ENCODE measurements around the gene SASS6.

Gene SASS6

GRCh38 chr1:100132566-100133477 lies at the start of gene SASS6, which contains the start of gene TRMT13:
Gene SASS6 (minus strand): TSS chr1:100132930. CDS start chr1:100132814, 116 bp downstream.
Gene TRMT13 (plus strand): TSS chr1:100133163. CDS start chr1:100133169, 6 bp downstream.
- peak; percentile 88 to 94 (median 92) for DNase-seq

GRCh38 chr1:100178091-100178490 lies 45.4 kb upstream of the SASS6 start, which contains the start of gene LRRC39:
Gene LRRC39 (minus strand): TSS chr1:100178256. CDS start chr1:100168516, 9,740 bp downstream.
- no peak for DNase-seq

- no peak for DNase-seq
Observed at GRCh38 chr1:100177295-100178041, 44.7 kb upstream of the SASS6 start.

DNA sequence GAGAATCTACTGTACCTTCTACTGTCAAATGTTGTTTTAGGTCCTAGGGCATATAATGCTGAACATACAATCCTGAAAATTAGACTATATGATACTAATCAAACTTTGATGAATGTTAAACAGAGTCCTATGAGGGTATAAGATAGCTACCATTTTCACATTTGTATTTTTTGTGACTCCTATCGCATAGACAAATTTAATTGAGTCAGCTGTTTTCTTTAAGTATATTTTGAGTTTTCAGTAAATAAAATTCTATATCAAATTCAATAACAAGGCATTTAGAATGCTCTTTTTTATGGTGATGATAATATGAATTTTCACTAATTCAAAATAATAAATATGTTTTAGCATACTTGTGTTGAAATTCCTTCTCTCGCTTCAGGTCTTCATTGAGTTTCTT lies 35.3 kb upstream of the SASS6 start:
- DNase-seq: no peak

DNA sequence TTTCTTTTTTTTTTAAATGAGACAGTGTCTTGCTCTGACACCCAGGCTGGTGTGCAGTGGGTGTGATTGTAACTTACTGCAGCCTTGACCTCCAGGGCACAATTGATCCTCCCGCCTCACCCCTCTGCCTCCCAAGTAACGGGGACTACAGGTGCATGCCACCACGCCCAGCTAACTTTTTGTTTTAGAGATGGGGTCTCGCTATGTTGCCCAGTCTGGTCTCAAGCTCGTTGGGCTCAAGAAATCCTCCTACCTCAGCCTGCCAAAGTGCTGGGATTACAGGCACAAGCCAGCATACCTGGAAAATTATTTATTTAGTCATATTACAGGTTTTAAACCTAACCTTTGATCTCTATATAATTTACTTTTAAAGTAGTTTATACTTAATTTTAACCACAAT lies 32.0 kb upstream of the SASS6 start:
- no peak for DNase-seq

- no peak for DNase-seq
Observed at GRCh38 chr1:100164216-100164615, 31.5 kb upstream of the SASS6 start.

DNA sequence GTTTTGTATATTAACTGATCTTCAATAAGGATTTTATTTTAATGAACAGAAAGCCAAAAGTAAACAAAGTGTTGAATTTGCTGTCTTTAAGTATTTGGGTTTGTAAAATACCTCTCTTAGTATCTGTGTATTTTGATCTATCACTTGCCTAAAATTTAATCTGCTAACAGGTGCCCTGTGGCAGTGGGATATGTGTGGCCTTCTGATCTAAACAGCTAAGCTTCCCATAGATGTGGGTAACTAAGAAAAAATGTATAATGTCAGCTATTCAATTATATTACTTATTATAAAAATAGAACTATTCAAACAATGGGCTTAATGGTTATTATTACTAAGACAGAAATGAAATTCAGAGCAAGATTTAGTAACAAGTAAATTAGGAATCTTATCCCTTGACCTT lies 30.2 kb upstream of the SASS6 start:
- no peak for DNase-seq

DNA sequence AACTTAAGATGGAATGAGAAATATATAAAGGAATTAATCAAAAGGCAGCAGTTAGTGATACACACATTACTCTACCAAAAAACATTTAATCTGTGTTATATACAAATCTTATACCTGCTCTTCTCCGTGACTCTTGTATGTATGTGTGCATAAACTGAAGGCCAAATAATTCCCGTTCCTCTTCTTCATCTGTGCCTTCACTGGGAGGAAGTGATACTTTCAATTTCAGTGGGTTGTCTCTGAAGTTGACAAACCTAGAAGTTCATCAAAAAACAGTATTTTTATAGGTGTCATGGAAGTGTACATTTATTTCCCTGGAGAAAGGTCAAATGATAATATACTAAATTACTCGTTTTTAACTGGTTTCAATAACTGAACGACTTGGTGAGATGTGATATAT lies 19.5 kb upstream of the SASS6 start:
- no peak for DNase-seq

DNA sequence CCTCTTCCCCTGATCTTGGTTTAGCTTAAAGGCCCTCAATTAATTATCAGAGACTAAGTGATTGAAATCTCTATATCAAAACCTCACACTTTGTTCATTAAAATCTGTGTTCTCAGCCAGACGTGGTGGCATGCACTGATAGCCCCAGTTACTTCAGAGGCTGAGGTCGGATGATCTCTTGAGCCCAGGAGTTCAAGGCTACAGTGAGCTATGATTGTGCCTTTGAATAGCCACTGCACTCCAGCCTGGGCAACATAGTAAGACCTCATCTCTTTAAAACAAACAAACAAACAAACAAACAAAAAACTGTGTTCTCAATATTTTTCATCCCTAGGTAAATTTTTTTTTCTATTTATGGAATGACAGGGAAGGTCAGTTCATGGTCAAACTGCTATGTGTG lies 18.9 kb upstream of the SASS6 start:
- no peak for DNase-seq

DNA sequence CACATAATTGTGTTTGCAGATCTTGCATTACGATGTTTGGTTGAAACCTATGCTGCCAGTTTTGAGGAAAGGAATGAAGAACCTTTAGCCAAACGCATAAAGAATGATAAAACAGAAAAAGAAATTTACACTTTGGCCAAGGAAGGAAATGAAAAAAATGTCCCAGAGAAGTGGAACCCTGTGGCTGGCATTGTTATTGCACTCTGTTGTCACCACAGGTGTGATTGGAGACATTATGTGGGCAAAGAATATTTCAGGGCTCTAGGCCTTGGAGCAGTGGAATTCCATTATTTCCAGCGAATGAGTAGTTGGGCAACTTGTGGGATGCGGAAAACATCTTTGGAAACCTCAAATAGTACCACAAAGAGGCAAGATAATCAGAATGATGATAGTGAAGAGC lies 15.1 kb upstream of the SASS6 start:
- no peak for DNase-seq

DNA sequence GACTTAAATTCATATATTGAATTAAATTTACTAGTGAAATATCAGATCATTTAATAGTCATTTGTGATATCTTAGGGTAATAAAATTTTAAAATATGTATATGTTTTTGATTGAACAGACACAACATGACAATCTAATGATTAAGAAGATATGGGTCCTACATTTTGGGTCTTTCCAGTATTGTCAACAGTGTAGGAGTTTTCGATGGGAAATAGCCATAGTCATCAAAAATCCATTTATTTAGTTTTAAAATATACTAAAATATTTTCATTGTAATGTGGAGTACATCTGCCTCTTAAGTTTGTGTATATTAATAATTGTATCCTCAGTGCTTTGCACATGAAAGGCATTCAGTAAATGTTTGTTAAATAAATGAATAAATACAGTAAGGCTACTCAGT lies 14.2 kb upstream of the SASS6 start:
- no peak for DNase-seq

DNA sequence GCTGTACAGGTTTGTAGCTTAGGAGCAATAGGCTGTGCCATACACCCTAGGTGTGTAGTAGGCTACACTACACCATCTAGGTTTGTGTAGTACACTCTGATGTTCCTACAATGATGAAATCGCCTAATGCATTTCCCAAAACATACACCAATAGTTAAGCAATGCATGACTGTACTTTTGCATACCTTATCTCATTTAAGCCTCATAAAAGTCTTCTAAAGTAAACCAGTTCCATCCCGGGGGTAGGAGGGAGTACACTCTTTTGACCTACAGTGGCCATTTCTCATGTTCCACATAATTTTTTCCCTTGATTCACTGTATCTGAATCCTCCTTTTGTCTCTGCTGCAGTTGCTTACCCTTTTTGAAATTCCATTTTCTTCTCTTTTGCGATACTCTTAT lies 12.4 kb upstream of the SASS6 start:
- DNase-seq: no peak

GRCh38 chr1:100142343-100142742 lies 9.6 kb upstream of the SASS6 start:
- no peak for DNase-seq

- DNase-seq: no peak
Observed at GRCh38 chr1:100141192-100141591, 8.5 kb upstream of the SASS6 start.

GRCh38 chr1:100137602-100138001 lies 4.9 kb upstream of the SASS6 start:
- no peak for DNase-seq

- DNase-seq: peak in 1 of 6 experiments; percentile 2
Observed at GRCh38 chr1:100134872-100135271, 2.1 kb upstream of the SASS6 start.

GRCh38 chr1:100131623-100132022 lies 1.1 kb downstream of the SASS6 start:
- DNase-seq: no peak

DNA sequence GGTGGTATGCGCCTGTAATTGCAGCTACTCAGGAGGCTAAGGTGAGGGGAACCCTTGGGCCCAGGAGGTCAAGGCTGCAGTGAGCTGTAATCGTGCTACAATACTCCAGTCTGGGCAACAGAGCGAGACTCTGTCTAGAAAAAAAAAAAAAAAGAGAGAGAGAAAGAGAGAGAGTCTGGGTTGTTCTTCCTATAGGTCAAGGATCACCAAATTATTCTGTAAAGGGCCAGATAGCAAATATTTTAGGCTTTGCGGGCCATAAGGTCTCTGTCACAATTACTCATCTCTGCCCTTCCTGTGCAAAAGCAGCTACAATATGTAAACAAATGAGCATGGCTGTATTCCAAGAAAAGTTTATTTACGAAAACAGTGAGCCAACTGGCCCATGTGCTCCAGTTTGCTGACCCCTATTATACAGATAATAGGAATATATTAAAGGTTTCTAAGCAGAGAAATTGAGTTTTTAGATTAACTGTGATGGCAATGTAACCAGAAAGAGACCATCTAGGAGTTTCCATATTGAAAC lies 2.1 kb downstream of the SASS6 start:
- no peak for DNase-seq

GRCh38 chr1:100127226-100127625 lies 5.5 kb downstream of the SASS6 start:
- DNase-seq: no peak

DNA sequence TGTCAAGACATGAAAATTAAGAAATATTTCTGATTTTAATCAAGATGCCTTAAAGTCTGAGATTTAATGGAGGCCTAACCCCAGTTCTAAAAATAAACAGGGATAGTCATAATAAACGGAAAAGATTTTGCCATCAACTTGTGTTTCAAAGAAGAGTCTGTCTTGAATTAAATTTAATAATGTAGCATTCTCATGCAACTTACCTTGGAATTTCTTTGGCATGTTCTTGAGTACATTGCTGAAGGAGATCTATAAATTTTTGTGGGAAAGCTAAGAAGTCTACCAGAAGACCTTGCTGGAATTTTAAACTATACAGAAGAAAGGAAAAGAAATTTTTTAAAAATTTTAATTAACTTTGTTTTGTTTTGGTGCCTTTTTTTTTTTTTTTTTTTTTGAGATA lies 10.6 kb downstream of the SASS6 start:
- no peak for DNase-seq

GRCh38 chr1:100115524-100115923 lies 17.2 kb downstream of the SASS6 start:
- DNase-seq: no peak

DNA sequence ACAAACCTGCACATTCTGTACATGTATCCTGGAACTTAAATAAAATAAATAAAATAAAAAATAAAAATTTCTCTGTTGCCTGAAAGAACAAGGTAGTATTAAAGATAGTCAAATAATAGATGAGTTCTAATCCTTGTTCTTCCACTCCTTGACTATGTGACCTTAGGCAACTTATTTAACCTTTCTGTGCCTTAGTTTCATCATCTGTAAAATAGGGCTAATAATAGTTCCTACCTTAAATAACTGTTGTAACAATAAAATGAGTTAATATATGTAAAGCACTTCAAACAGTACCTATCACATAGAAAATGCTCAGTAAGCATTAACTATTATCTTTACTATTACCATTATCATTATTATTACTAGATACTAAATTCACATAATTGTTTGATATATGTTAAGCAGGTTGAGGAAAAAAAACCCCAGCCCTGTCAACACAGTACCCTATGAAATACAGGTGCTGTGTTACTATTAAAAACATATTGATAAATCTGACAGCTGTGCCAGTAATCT lies 23.1 kb downstream of the SASS6 start:
- no peak for DNase-seq

- DNase-seq: no peak
Observed at GRCh38 chr1:100107696-100108095, 25.0 kb downstream of the SASS6 start.
